Endothelial cell of umbilical vein (primary cell): ENCODE measurements around the gene RFX2. TPM values are rescaled to one million over a fixed set of nuclear protein-coding genes. Genes with fewer than 3 reads are reported as not detected.

Source experiments
- BruUV-seq: library from RNA; stranded (reverse); fragments of 400-500 nt; replicated peaks from 2 replicates; lab custom pipeline; 2021; lab: Mats Ljungman, UMichigan
- CTCF ChIA-PET: fragments of 300-600, 350-600 bp; sonication (Branson Sonifier 250); formaldehyde crosslinking; loops from one replicate; lab custom pipeline; 2021; ENCODE audit warnings: antibody characterized with exemption, inconsistent platforms; lab: Charles Lee
- POLR2A ChIA-PET: fragments of 300-600, 350-600 bp; sonication (Branson Sonifier 250); formaldehyde crosslinking; loops from one replicate; lab custom pipeline; 2021; ENCODE audit warnings: antibody characterized with exemption, inconsistent platforms; lab: Charles Lee
- DNase-seq: peaks from one replicate; pipeline ENCODE4 v3.0.0-alpha.2; 2011; ENCODE audit warnings: low read depth, low spot score
- FAIRE-seq: peaks from 2 replicates; lab custom pipeline; 2011; peaks lifted over from hg19 to GRCh38; lab: Jason Lieb, UNC
- H2AFZ ChIP-seq: 2 replicates; pipeline ENCODE4 v1.6.0; 2012; ENCODE audit warnings: low read depth, low read length, control low read depth, inconsistent platforms
- H3K27ac ChIP-seq: 2 replicates; pipeline ENCODE4 v1.5.1; 2011; ENCODE audit warnings: low read depth, mild to moderate bottlenecking, control low read depth, low read length, moderate library complexity; ENCODE audit not compliant: insufficient read depth
- H3K27me3 ChIP-seq, 2 experiments: 2 replicates each; pipeline versions ENCODE4 v1.6.0 to v1.6.1; 2011; ENCODE audit warnings: low read length in 2 of 2, mixed read lengths in 1 of 2; ENCODE audit not compliant: control insufficient read depth in 2 of 2, insufficient read depth in 2 of 2
- H3K36me3 ChIP-seq, 2 experiments: 2 replicates in 1 of 2; 3 replicates in 1 of 2; pipeline ENCODE4 v1.5.1; 2011; ENCODE audit warnings: low read length in 2 of 2, mild to moderate bottlenecking in 1 of 2, moderate library complexity in 1 of 2; ENCODE audit not compliant: control insufficient read depth in 2 of 2, insufficient read depth in 2 of 2; ENCODE audit errors: extremely low read depth in 1 of 2
- H3K4me1 ChIP-seq: 3 replicates; pipeline ENCODE4 v1.5.1; 2011; ENCODE audit warnings: mild to moderate bottlenecking, low read length; ENCODE audit not compliant: control insufficient read depth, insufficient read depth; ENCODE audit errors: extremely low read depth
- H3K4me2 ChIP-seq: 2 replicates; pipeline ENCODE4 v1.6.1; 2011; ENCODE audit warnings: low read length, control low read depth, mixed read lengths; ENCODE audit not compliant: insufficient read depth
- H3K4me3 ChIP-seq, 3 experiments: fragments of 200-600 bp in 1 of 3; sonication (generic), shearing (Covaris generic) in 1 of 3; replicated peaks in 1 of 3; 2 replicates each; pipeline ENCODE4 v1.5.1; 2011 to 2016; ENCODE audit warnings: control low read depth in 3 of 3, low read length in 3 of 3, mild to moderate bottlenecking in 2 of 3, inconsistent platforms in 1 of 3, low read depth in 1 of 3, moderate library complexity in 1 of 3; ENCODE audit not compliant: insufficient read depth in 1 of 3
- H3K79me2 ChIP-seq: 2 replicates; pipeline ENCODE4 v1.6.0; 2012; ENCODE audit warnings: low read length, inconsistent platforms; ENCODE audit not compliant: control insufficient read depth, insufficient read depth
- H3K9ac ChIP-seq: replicated peaks from 2 replicates; pipeline ENCODE3; 2011; ENCODE audit warnings: low read length, control low read depth; ENCODE audit not compliant: insufficient read depth; ENCODE audit errors: extremely low read depth
- H3K9me1 ChIP-seq: replicated peaks from 3 replicates; pipeline ENCODE4 v1.6.0; 2011; ENCODE audit warnings: mild to moderate bottlenecking, low read length; ENCODE audit not compliant: control insufficient read depth, insufficient read depth; ENCODE audit errors: extremely low read depth
- H3K9me3 ChIP-seq: replicated peaks from 2 replicates; pipeline ENCODE4 v1.5.1; 2012; ENCODE audit warnings: low read length, inconsistent platforms; ENCODE audit not compliant: control insufficient read depth, insufficient read depth
- H4K20me1 ChIP-seq: replicated peaks from 2 replicates; pipeline ENCODE3; 2011; ENCODE audit warnings: mild to moderate bottlenecking, low read length; ENCODE audit not compliant: control insufficient read depth, insufficient read depth; ENCODE audit errors: extremely low read depth
- FOS ChIP-seq: IDR thresholded peaks from 2 replicates; pipeline ENCODE4 v1.6.1; 2011; ENCODE audit warnings: mild to moderate bottlenecking, low read length, moderate library complexity, borderline replicate concordance; ENCODE audit not compliant: insufficient read depth
- MYC ChIP-seq: IDR thresholded peaks from one replicate; pipeline ENCODE4 v1.6.1; 2011; ENCODE audit warnings: mild to moderate bottlenecking, low read depth, low read length
- POLR2A ChIP-seq: IDR thresholded peaks from 2 replicates; pipeline ENCODE4 v1.6.1; 2012; ENCODE audit warnings: low read depth, mild to moderate bottlenecking, control low read depth, low read length
- POLR2AphosphoS5 ChIP-seq: IDR thresholded peaks from 2 replicates; pipeline ENCODE4 v1.6.1; 2012; ENCODE audit warnings: low read depth, mild to moderate bottlenecking, control low read depth, low read length, moderate library complexity; ENCODE audit not compliant: insufficient read depth
- dilution Hi-C: fragments of 300-500 bp; cut with MboI; formaldehyde crosslinking; loops from one replicate; pipeline ENCODE4 v1.15.0; 2019; ENCODE audit warnings: low sequenced_read_pairs; ENCODE audit not compliant: extremely low pct_ligation_motif_present
- intact Hi-C: fragments of 100-400 bp; cut with micrococcal nuclease; formaldehyde crosslinking; loops from one replicate; pipeline ENCODE4 v1.10.0; 2022
- polyA plus RNA-seq, 4 experiments: library from polyadenylated mRNA; depleted of rRNA in 3 of 4; stranded (reverse) in 3 of 4; unstranded in 1 of 4; fragments of >200 nt; gene quantifications; 2 replicates each; pipeline versions ENCODE4 v1.2.1 to v1.2.3, GENCODE V29; 2011 to 2012; ENCODE audit warnings: missing spikeins in 1 of 4
- total RNA-seq: library from RNA; stranded (reverse); gene quantifications from 2 replicates; pipeline ENCODE4 v1.2.3, GENCODE V29; 2021
- TF ChIP-seq, protein P1 (sequence below): IDR thresholded peaks from 2 replicates; pipeline ENCODE4 v1.6.1; 2011; ENCODE audit not compliant: insufficient read depth, insufficient read length
- TF ChIP-seq, protein P2 (sequence below), 2 donors: IDR thresholded peaks; 1 replicate in 1 of 2; 2 replicates in 1 of 2; pipeline ENCODE4 v1.5.1; 2011; ENCODE audit warnings: low read length in 2 of 2, mild to moderate bottlenecking in 2 of 2, moderate library complexity in 2 of 2, control low read depth in 1 of 2, inconsistent platforms in 1 of 2, low read depth in 1 of 2; ENCODE audit not compliant: insufficient read depth in 1 of 2; ENCODE audit errors: extremely low read depth in 1 of 2

Gene RFX2
- total and polyA plus RNA-seq, 2 donors (not counting 3 experiments of a cell fraction or from before 2014, with no cell fraction given): 16.1 to 19.0 TPM

DNA sequence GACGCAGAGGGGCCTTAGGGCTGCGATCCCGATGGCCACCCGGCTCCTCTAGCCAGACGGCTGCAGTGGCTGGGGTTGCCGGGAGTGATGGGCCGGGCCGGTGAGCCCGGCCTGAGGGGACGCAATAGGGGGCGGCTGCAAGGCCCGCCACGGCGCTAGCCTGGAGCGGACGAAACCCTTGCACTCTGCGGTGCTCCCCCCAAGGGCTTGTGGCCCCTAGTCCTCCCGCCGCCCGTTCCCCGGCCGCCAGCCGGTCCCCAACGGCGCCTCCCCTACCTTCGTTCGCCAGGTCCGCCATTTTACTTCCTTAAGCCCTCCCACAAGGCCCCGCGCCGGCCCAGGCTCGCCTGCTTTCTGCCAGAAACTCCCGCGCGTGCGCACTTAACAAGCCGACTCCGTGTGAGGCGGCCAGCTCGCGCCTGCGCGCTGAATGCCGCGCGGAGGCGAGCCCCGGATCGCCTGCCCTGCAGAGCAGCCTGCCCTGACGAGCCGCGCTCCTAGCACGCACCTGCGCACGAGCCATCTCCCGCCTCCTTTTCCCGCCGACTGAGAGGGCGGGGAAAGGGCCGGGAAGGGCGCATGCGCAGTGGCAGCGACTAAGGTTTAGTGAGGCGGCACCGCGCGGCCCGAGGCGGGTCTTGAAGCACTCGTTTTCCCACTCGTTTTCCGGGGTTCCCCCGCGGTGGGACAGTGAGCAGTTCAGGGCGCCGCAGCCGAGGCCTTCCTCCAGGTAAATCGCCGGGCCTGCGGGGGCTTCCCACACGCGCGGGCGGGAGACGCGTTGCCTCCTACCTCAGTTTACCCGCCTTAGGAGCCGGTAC is 132.3 kb downstream of the RFX2 start, which contains the start of gene RANBP3:
TSS of gene RANBP3 (minus strand) at position 356 of the 821 bp plus-strand sequence. CDS start at position 298, 58 bp downstream.
- Histone ChIP-seq H3K79me2 (peaks cover 56% of the 10 kb centered on the region), H3K4me3 (peak within 1 kb of the TSS; percentile 47 to 93 (median 91)), H3K4me1 (peaks cover 17% of the 10 kb centered on the region), H3K9me3 (no peaks in the 10 kb centered on the region), H3K27me3 (no peaks in the 10 kb centered on the region), H3K9me1 (no peaks in the 10 kb centered on the region), H3K4me2 (peak within 1 kb of the TSS; percentile 67), H3K27ac (peak within 1 kb of the TSS; percentile 71), H2AFZ (peak within 1 kb of the TSS; percentile 84), H4K20me1 (no peaks in the 10 kb centered on the region), H3K9ac (peak within 1 kb of the TSS; percentile 88), H3K36me3 (no peaks in the 10 kb centered on the region)
- peak; percentile 99 for DNase-seq
- dilution Hi-C loops: no loop called here
- ChIA-PET POLR2A (interaction anchor here (0.6 kb wide), 1 partner anchor 10 kb away, joined by 3 read pairs; no protein-coding TSS in a partner anchor), CTCF (interaction anchor here (1.6 to 4.9 kb wide), 4 partner anchors 9 to 174 kb away, joined by 4 to 53 read pairs (median 20); partner anchors contain the start of gene NRTN)
- intact Hi-C loops: loop anchor here (1.0 to 5.0 kb wide), 2 partner anchors 74 to 124 kb away; partner anchors contain the start of gene VMAC
- no TSS peak for BruUV-seq
- TF ChIP-seq POLR2A: peak; percentile 66
- TF ChIP-seq, protein P1, sequence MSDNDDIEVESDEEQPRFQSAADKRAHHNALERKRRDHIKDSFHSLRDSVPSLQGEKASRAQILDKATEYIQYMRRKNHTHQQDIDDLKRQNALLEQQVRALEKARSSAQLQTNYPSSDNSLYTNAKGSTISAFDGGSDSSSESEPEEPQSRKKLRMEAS: peak; percentile 60
- no peak for TF ChIP-seq FOS
- TF ChIP-seq POLR2AphosphoS5: peak; percentile 82
- TF ChIP-seq, protein P2, sequence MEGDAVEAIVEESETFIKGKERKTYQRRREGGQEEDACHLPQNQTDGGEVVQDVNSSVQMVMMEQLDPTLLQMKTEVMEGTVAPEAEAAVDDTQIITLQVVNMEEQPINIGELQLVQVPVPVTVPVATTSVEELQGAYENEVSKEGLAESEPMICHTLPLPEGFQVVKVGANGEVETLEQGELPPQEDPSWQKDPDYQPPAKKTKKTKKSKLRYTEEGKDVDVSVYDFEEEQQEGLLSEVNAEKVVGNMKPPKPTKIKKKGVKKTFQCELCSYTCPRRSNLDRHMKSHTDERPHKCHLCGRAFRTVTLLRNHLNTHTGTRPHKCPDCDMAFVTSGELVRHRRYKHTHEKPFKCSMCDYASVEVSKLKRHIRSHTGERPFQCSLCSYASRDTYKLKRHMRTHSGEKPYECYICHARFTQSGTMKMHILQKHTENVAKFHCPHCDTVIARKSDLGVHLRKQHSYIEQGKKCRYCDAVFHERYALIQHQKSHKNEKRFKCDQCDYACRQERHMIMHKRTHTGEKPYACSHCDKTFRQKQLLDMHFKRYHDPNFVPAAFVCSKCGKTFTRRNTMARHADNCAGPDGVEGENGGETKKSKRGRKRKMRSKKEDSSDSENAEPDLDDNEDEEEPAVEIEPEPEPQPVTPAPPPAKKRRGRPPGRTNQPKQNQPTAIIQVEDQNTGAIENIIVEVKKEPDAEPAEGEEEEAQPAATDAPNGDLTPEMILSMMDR (IDR thresholded peaks at IDR 0.05; ENCODE audit: extremely low read depth in 1 of 2, insufficient read depth in 1 of 2, low read depth in 1 of 2, low read length in 2 of 2): no peak
- no peak for TF ChIP-seq MYC
- peak; percentile 96 for FAIRE-seq
